Measurements from ENCODE around the gene MRPL46. TPM values are rescaled to one million over a fixed set of nuclear protein-coding genes. Genes with fewer than 3 reads are reported as not detected.

MRPL46 gene
- total RNA-seq, 1 experiment from 2014 or later, result 30.5 TPM

GRCh38 chr15:88512601-88513000 lies 45.4 kb upstream of the MRPL46 start:
- ATAC-seq (no peak), DNase-seq (ENCODE audit: low read depth, low spot score) (no peak)
- no TSS peak for BruUV-seq (replicated peaks)
- ChIA-PET POLR2A (no interaction called here), CTCF (no interaction called here), RAD21 (ENCODE audit: low non-redundant PET in 1 of 2, low total read pairs in 2 of 2, uncharacterized antibody in 2 of 2, unreplicated experiment in 2 of 2) (no interaction called here)
- Histone ChIP-seq H3K27ac (ENCODE audit: low read depth, low read length) (no peak overlapping the region), H3K27me3 (ENCODE audit: insufficient read depth, low read length) (no peaks in the 10 kb centered on the region), H3K4me3 (replicated peaks in 1 of 2; ENCODE audit: low read depth in 1 of 2, low read length in 2 of 2) (no peak overlapping the region), H3K4me2 (ENCODE audit: low read length) (no peak overlapping the region; the same call in 1 of the 2 replicates), H2AFZ (ENCODE audit: low read depth, low read length, poor library complexity, severe bottlenecking) (no peak overlapping the region), H3K9ac (ENCODE audit: low read length) (no peak overlapping the region), H4K20me1 (ENCODE audit: insufficient read depth) (no peaks in the 10 kb centered on the region), H3K9me3 (ENCODE audit: control insufficient read depth in 1 of 2, insufficient read depth in 1 of 2, low read depth in 1 of 2, low read length in 2 of 2) (no peaks in the 10 kb centered on the region), H3K79me2 (ENCODE audit: insufficient read depth, low read length) (no peaks in the 10 kb centered on the region), H3K36me3 (ENCODE audit: control insufficient read depth in 1 of 2, insufficient read depth in 2 of 2, low read length in 2 of 2) (no peaks in the 10 kb centered on the region), H3K9me2 (ENCODE audit: insufficient read depth) (no peaks in the 10 kb centered on the region), H3K4me1 (ENCODE audit: control insufficient read depth in 1 of 2, insufficient read depth in 2 of 2, low read length in 2 of 2) (peaks cover 0 to 7% of the 10 kb centered on the region in 2 experiments; a peak in 2 of 4 replicates)
- intact Hi-C loops (cut with micrococcal nuclease), result no loop called here
- TF ChIP-seq, protein P1, sequence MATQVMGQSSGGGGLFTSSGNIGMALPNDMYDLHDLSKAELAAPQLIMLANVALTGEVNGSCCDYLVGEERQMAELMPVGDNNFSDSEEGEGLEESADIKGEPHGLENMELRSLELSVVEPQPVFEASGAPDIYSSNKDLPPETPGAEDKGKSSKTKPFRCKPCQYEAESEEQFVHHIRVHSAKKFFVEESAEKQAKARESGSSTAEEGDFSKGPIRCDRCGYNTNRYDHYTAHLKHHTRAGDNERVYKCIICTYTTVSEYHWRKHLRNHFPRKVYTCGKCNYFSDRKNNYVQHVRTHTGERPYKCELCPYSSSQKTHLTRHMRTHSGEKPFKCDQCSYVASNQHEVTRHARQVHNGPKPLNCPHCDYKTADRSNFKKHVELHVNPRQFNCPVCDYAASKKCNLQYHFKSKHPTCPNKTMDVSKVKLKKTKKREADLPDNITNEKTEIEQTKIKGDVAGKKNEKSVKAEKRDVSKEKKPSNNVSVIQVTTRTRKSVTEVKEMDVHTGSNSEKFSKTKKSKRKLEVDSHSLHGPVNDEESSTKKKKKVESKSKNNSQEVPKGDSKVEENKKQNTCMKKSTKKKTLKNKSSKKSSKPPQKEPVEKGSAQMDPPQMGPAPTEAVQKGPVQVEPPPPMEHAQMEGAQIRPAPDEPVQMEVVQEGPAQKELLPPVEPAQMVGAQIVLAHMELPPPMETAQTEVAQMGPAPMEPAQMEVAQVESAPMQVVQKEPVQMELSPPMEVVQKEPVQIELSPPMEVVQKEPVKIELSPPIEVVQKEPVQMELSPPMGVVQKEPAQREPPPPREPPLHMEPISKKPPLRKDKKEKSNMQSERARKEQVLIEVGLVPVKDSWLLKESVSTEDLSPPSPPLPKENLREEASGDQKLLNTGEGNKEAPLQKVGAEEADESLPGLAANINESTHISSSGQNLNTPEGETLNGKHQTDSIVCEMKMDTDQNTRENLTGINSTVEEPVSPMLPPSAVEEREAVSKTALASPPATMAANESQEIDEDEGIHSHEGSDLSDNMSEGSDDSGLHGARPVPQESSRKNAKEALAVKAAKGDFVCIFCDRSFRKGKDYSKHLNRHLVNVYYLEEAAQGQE (IDR thresholded peaks at IDR 0.05; ENCODE audit: low read depth), result no peak
- TF ChIP-seq MAX (IDR thresholded peaks at IDR 0.05) (no peak), EZH2phosphoT487 (IDR thresholded peaks at IDR 0.05; ENCODE audit: borderline replicate concordance) (no peak), CEBPB (IDR thresholded peaks at IDR 0.05; ENCODE audit: low read depth) (no peak), YY1 (IDR thresholded peaks at IDR 0.05; ENCODE audit: extremely low read depth, insufficient replicate concordance, low read depth, low read length) (no peak), POLR2AphosphoS5 (IDR thresholded peaks at IDR 0.05; ENCODE audit: low read depth, low read length) (no peak), ZNF274 (IDR thresholded peaks at IDR 0.05; ENCODE audit: low read depth, low read length) (no peak), JUND (IDR thresholded peaks at IDR 0.05) (no peak), SRF (IDR thresholded peaks at IDR 0.05; ENCODE audit: low read depth) (no peak), SIN3A (IDR thresholded peaks at IDR 0.05; ENCODE audit: low read depth) (no peak), ELF1 (IDR thresholded peaks at IDR 0.05; ENCODE audit: borderline replicate concordance, low read depth) (no peak), SP1 (IDR thresholded peaks at IDR 0.05; ENCODE audit: low read depth) (no peak), ATF3 (IDR thresholded peaks at IDR 0.05) (no peak)
- TF ChIP-seq, protein P2, sequence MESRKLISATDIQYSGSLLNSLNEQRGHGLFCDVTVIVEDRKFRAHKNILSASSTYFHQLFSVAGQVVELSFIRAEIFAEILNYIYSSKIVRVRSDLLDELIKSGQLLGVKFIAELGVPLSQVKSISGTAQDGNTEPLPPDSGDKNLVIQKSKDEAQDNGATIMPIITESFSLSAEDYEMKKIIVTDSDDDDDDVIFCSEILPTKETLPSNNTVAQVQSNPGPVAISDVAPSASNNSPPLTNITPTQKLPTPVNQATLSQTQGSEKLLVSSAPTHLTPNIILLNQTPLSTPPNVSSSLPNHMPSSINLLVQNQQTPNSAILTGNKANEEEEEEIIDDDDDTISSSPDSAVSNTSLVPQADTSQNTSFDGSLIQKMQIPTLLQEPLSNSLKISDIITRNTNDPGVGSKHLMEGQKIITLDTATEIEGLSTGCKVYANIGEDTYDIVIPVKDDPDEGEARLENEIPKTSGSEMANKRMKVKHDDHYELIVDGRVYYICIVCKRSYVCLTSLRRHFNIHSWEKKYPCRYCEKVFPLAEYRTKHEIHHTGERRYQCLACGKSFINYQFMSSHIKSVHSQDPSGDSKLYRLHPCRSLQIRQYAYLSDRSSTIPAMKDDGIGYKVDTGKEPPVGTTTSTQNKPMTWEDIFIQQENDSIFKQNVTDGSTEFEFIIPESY (IDR thresholded peaks at IDR 0.05; ENCODE audit: extremely low read depth, insufficient replicate concordance, low read length), result no peak
- TF ChIP-seq, protein P3, sequence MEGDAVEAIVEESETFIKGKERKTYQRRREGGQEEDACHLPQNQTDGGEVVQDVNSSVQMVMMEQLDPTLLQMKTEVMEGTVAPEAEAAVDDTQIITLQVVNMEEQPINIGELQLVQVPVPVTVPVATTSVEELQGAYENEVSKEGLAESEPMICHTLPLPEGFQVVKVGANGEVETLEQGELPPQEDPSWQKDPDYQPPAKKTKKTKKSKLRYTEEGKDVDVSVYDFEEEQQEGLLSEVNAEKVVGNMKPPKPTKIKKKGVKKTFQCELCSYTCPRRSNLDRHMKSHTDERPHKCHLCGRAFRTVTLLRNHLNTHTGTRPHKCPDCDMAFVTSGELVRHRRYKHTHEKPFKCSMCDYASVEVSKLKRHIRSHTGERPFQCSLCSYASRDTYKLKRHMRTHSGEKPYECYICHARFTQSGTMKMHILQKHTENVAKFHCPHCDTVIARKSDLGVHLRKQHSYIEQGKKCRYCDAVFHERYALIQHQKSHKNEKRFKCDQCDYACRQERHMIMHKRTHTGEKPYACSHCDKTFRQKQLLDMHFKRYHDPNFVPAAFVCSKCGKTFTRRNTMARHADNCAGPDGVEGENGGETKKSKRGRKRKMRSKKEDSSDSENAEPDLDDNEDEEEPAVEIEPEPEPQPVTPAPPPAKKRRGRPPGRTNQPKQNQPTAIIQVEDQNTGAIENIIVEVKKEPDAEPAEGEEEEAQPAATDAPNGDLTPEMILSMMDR (IDR thresholded peaks at IDR 0.05 in 2 of 3, conservative IDR thresholded peaks at IDR 0.05 in 1 of 3; ENCODE audit: borderline replicate concordance in 1 of 3, insufficient read depth in 1 of 3, low read depth in 2 of 3, low read length in 2 of 3), result no peak

All from HCT116 (cell line).